Measurements from ENCODE around the gene CLRN1.

- TF ChIP-seq TAF1 (IDR thresholded peaks at IDR 0.05; ENCODE audit: borderline replicate concordance, low read depth, low read length) (no peak), POLR2A (IDR thresholded peaks at IDR 0.05; ENCODE audit: low read depth, low read length) (no peak)
These were observed 40.2 kb upstream of the CLRN1 start for GRCh38 chr3:151012753-151013152.

Data from GM12892 (cell line).